A673 (cell line): Measurements from ENCODE around the gene OMG. TPM values are rescaled to one million over a fixed set of nuclear protein-coding genes. Genes with fewer than 3 reads are reported as not detected.

Experiments
- BruUV-seq: library from RNA; stranded (reverse); fragments of 400-500 nt; replicated peaks from 2 replicates; lab custom pipeline; 2021; lab: Mats Ljungman, UMichigan
- CTCF ChIA-PET: fragments of 300-600 bp; sonication (Branson Sonifier 250); formaldehyde crosslinking; loops from one replicate; lab custom pipeline; 2022; ENCODE audit warnings: antibody characterized with exemption; lab: Charles Lee
- POLR2A ChIA-PET: fragments of 300-600 bp; sonication (Branson Sonifier 250); formaldehyde crosslinking; loops from one replicate; lab custom pipeline; 2022; ENCODE audit warnings: antibody characterized with exemption; ENCODE audit not compliant: low non-redundant PET; lab: Charles Lee
- DNase-seq: peaks from one replicate; pipeline ENCODE4 v3.0.0-alpha.2; 2015; ENCODE audit warnings: low spot score
- H3K27ac ChIP-seq: fragments of 200-600 bp; sonication (generic); 2 replicates; pipeline ENCODE4 v1.5.1; 2016; ENCODE audit warnings: mixed run types, low read depth, mild to moderate bottlenecking, mixed read lengths, antibody characterized with exemption, low read length; ENCODE audit not compliant: poor library complexity, severe bottlenecking
- H3K27me3 ChIP-seq: fragments of 200-600 bp; sonication (generic); replicated peaks from 2 replicates; pipeline ENCODE4 v1.6.1; 2017; ENCODE audit warnings: mixed run types, low read depth, mild to moderate bottlenecking, mixed read lengths, antibody characterized with exemption, low read length; ENCODE audit not compliant: insufficient read depth, poor library complexity
- H3K36me3 ChIP-seq: fragments of 200-600 bp; sonication (generic); 2 replicates; pipeline ENCODE4 v1.6.1; 2016; ENCODE audit warnings: mixed run types, mild to moderate bottlenecking, mixed read lengths, antibody characterized with exemption, low read length; ENCODE audit not compliant: insufficient read depth, poor library complexity, severe bottlenecking
- H3K4me1 ChIP-seq: fragments of 200-600 bp; sonication (generic); 2 replicates; pipeline ENCODE4 v1.6.1; 2017; ENCODE audit warnings: mixed run types, mild to moderate bottlenecking, mixed read lengths, antibody characterized with exemption, low read length; ENCODE audit not compliant: insufficient read depth, poor library complexity, severe bottlenecking
- H3K4me3 ChIP-seq: fragments of 200-600 bp; sonication (generic); 2 replicates; pipeline ENCODE4 v1.5.1; 2016; ENCODE audit warnings: low read depth, mixed run types, mild to moderate bottlenecking, mixed read lengths, low read length; ENCODE audit not compliant: poor library complexity, severe bottlenecking
- H3K9me3 ChIP-seq: fragments of 200-600 bp; sonication (generic); 2 replicates; pipeline ENCODE4 v1.6.1; 2016; ENCODE audit warnings: mixed run types, low read depth, mild to moderate bottlenecking, mixed read lengths, antibody characterized with exemption, low read length; ENCODE audit not compliant: poor library complexity, severe bottlenecking
- EZH2 ChIP-seq: fragments of 200-600 bp; sonication (generic); IDR thresholded peaks from 2 replicates; pipeline ENCODE4 v1.6.1; 2017; ENCODE audit warnings: borderline replicate concordance, low read depth, mild to moderate bottlenecking, mixed read lengths, antibody characterized with exemption, low read length; ENCODE audit not compliant: poor library complexity, severe bottlenecking
- intact Hi-C: fragments of 100-400 bp; cut with micrococcal nuclease; formaldehyde crosslinking; loops from one replicate; pipeline ENCODE4 v1.10.0; 2022; ENCODE audit not compliant: unreplicated experiment
- total RNA-seq: library from RNA; stranded (reverse); gene quantifications from 2 replicates; pipeline ENCODE4 v1.2.3, GENCODE V29; 2021
- TF ChIP-seq, protein P1 (sequence below): fragments of 300-800, 200-600 bp; sonication (generic); conservative IDR thresholded peaks from 2 replicates; pipeline ENCODE4 v1.5.1; 2017; ENCODE audit warnings: low read depth, mild to moderate bottlenecking, antibody characterized with exemption, low read length, moderate library complexity, mixed read lengths

Gene OMG
- total RNA-seq, 1 experiment from 2014 or later = not detected

DNA sequence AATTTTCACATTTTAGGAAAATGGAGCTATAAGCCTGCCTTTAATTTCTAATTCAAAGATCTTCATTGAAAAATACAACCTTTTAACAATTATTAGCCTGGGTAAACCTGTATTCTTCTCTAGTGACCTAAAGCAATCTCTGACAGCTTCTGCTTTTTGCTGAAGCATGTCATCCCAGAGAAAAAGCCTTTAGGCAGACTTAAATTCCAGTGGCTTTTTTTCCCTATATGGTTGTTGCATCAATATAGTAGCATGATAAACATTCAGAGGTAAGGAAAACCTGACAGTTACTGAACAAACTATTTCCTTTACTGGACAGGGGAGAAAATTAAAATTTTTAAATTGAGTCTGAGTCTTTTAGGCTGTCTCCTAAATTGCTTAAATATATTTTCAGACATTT is 32.2 kb upstream of the OMG start:
- no peak overlapping the region for H3K4me3 ChIP-seq
- no peaks in the 10 kb centered on the region for H3K4me1 ChIP-seq
- H3K36me3 ChIP-seq = no peaks in the 10 kb centered on the region
- ChIA-PET POLR2A (no interaction called here), CTCF (no interaction called here)
- intact Hi-C loops = no loop called here
- no peaks in the 10 kb centered on the region for H3K9me3 ChIP-seq
- no peaks in the 10 kb centered on the region for H3K27me3 ChIP-seq
- BruUV-seq = no TSS peak
- no peak for DNase-seq
- H3K27ac ChIP-seq = no peak overlapping the region
- TF ChIP-seq EZH2 = no peak
- TF ChIP-seq, protein P1, sequence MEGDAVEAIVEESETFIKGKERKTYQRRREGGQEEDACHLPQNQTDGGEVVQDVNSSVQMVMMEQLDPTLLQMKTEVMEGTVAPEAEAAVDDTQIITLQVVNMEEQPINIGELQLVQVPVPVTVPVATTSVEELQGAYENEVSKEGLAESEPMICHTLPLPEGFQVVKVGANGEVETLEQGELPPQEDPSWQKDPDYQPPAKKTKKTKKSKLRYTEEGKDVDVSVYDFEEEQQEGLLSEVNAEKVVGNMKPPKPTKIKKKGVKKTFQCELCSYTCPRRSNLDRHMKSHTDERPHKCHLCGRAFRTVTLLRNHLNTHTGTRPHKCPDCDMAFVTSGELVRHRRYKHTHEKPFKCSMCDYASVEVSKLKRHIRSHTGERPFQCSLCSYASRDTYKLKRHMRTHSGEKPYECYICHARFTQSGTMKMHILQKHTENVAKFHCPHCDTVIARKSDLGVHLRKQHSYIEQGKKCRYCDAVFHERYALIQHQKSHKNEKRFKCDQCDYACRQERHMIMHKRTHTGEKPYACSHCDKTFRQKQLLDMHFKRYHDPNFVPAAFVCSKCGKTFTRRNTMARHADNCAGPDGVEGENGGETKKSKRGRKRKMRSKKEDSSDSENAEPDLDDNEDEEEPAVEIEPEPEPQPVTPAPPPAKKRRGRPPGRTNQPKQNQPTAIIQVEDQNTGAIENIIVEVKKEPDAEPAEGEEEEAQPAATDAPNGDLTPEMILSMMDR = no peak

DNA sequence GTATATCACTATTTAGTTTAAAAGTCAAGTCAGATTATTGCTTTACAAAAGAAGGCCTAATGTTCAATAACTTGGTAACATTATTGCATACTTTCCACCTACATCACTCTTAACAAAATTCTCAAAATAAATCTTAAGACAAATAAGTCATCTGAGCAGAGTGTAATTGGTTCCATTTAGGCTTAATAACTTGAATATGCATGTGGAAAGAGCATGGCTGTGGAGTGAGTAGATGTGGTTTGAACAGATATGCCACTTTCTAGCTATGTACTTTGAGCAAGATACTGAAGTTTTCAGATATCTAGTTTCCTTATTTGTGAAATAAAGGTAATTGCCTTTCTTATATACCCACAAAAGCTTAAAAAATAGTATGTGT is 31.1 kb upstream of the OMG start:
- TF ChIP-seq EZH2 = no peak
- TF ChIP-seq, protein P1 = no peak
- intact Hi-C loops = no loop called here
- Histone ChIP-seq H3K27me3 (no peaks in the 10 kb centered on the region), H3K4me1 (no peaks in the 10 kb centered on the region), H3K27ac (no peak overlapping the region), H3K36me3 (no peaks in the 10 kb centered on the region), H3K4me3 (no peak overlapping the region), H3K9me3 (no peaks in the 10 kb centered on the region)
- BruUV-seq = no TSS peak
- CTCF ChIA-PET = interaction anchor here (0.5 kb wide), 1 partner anchor 399 kb away, joined by 3 read pairs; no protein-coding TSS in a partner anchor
- DNase-seq = no peak
- POLR2A ChIA-PET = no interaction called here

DNA sequence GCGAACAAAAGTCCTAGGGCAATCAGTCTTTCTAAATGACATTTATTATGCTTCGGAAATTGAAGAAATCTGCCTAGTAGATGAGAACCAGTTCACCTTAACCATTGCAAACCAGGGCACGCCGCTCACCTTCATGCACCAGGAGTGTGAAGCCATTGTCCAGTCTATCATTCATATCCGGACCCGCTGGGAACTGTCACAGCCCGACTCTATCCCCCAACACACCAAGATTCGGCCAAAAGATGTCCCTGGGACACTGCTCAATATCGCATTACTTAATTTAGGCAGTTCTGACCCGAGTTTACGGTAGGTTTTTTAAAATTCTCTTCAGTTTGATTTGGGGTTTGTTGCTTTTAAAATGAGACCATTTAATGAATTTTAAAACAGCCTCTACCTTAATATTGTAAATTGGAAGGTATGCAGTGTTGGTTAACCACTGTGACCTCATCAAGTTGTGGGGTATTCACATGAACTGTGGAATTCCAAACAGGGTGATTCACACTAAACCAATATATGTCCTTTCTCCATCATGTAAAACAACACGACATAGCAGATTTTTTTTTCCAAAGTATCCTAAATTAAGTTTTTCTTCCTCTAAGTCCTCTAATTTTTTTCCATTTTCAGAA is 30.6 kb upstream of the OMG start:
- H3K27ac ChIP-seq = no peak overlapping the region
- CTCF ChIA-PET = interaction anchor here (0.5 kb wide), 1 partner anchor 399 kb away, joined by 3 read pairs; no protein-coding TSS in a partner anchor
- H3K4me1 ChIP-seq = no peaks in the 10 kb centered on the region
- no peak overlapping the region for H3K4me3 ChIP-seq
- DNase-seq = no peak
- TF ChIP-seq, protein P1 = no peak
- no peak for TF ChIP-seq EZH2
- intact Hi-C loops = no loop called here
- POLR2A ChIA-PET = no interaction called here
- no peaks in the 10 kb centered on the region for H3K27me3 ChIP-seq
- H3K9me3 ChIP-seq = no peaks in the 10 kb centered on the region
- BruUV-seq = no TSS peak
- no peaks in the 10 kb centered on the region for H3K36me3 ChIP-seq
